Upper lobe of right lung (tissue), 1 donor: Measurements from ENCODE around the gene WWOX. TPM values are rescaled to one million over a fixed set of nuclear protein-coding genes. Genes with fewer than 3 reads are reported as not detected.

ENCODE experiments used
- ATAC-seq: fragments of 200-7000 bp; cut with Tn5 transposase; one replicate; pipeline ENCODE4 v1.9.1; 2020; ENCODE audit warnings: mild to moderate bottlenecking, moderate library complexity
- DNase-seq: peaks from one replicate; pipeline ENCODE4 v3.0.0-alpha.2; 2020
- H3K27ac ChIP-seq: fragments of 200-600 bp; one replicate; pipeline ENCODE4 v1.8.0; 2022
- H3K27me3 ChIP-seq: fragments of 200-600 bp; one replicate; pipeline ENCODE4 v1.8.0; 2022; ENCODE audit warnings: mild to moderate bottlenecking
- H3K36me3 ChIP-seq: fragments of 200-600 bp; one replicate; pipeline ENCODE4 v1.8.0; 2022
- H3K4me1 ChIP-seq: fragments of 200-600 bp; one replicate; pipeline ENCODE4 v1.8.0; 2022
- H3K4me3 ChIP-seq: fragments of 200-600 bp; one replicate; pipeline ENCODE4 v1.8.0; 2022; ENCODE audit warnings: mild to moderate bottlenecking
- H3K9me3 ChIP-seq: fragments of 200-600 bp; one replicate; pipeline ENCODE4 v1.8.0; 2022
- CTCF ChIP-seq: fragments of 200-600 bp; IDR thresholded peaks from one replicate; pipeline ENCODE4 v1.8.0; 2022; ENCODE audit warnings: antibody characterized with exemption
- intact Hi-C: fragments of 100-400 bp; cut with DNase I; formaldehyde crosslinking; loops from one replicate; pipeline ENCODE4 v1.11.0; 2022
- total RNA-seq: library from RNA; stranded (reverse); fragmentation: NEBNext Ultra II Directional; extraction: Animal tissue kit (Norgen Biotek cat#: 25700); gene quantifications from one replicate; pipeline ENCODE4 v1.2.1, GENCODE V29; 2021
- donor health status: DM: no; HTN: yes; CAD: no; lungs with severe emphysema.

Gene WWOX
- total RNA-seq, 1 donor from 2014 or later, result 17.0 TPM

GRCh38 chr16:78630102-78630501 is 530.6 kb downstream of the WWOX start:
- TF ChIP-seq CTCF, result no peak
- no peak overlapping the region for H3K4me3 ChIP-seq
- intact Hi-C loops, result no loop called here
- H3K27ac ChIP-seq, result no peak overlapping the region
- no peaks in the 10 kb centered on the region for H3K4me1 ChIP-seq
- no peaks in the 10 kb centered on the region for H3K9me3 ChIP-seq
- no peaks in the 10 kb centered on the region for H3K27me3 ChIP-seq
- no peaks in the 10 kb centered on the region for H3K36me3 ChIP-seq
- no peak for DNase-seq
- ATAC-seq, result no peak

GRCh38 chr16:78633551-78633950 is 534.1 kb downstream of the WWOX start:
- Histone ChIP-seq H3K4me3 (no peak overlapping the region), H3K36me3 (no peaks in the 10 kb centered on the region), H3K9me3 (no peaks in the 10 kb centered on the region), H3K27ac (no peak overlapping the region), H3K4me1 (no peaks in the 10 kb centered on the region), H3K27me3 (no peaks in the 10 kb centered on the region)
- DNase-seq (no peak), ATAC-seq (no peak)
- TF ChIP-seq CTCF, result no peak
- intact Hi-C loops, result no loop called here

- Histone ChIP-seq H3K4me3 (no peak overlapping the region), H3K27ac (no peak overlapping the region), H3K9me3 (no peaks in the 10 kb centered on the region), H3K27me3 (no peaks in the 10 kb centered on the region), H3K36me3 (no peaks in the 10 kb centered on the region), H3K4me1 (no peaks in the 10 kb centered on the region)
- intact Hi-C loops, result no loop called here
- ATAC-seq (no peak), DNase-seq (no peak)
- TF ChIP-seq CTCF, result no peak
Observed at GRCh38 chr16:78635807-78636206, 536.4 kb downstream of the WWOX start.

- no peak overlapping the region for H3K27ac ChIP-seq
- TF ChIP-seq CTCF, result no peak
- DNase-seq, result no peak
- H3K9me3 ChIP-seq, result no peaks in the 10 kb centered on the region
- no peaks in the 10 kb centered on the region for H3K27me3 ChIP-seq
- no peak overlapping the region for H3K4me3 ChIP-seq
- no peaks in the 10 kb centered on the region for H3K4me1 ChIP-seq
- intact Hi-C loops, result no loop called here
- no peaks in the 10 kb centered on the region for H3K36me3 ChIP-seq
- ATAC-seq, result no peak
Observed at GRCh38 chr16:78638371-78638770, 538.9 kb downstream of the WWOX start.

- H3K27ac ChIP-seq, result no peak overlapping the region
- intact Hi-C loops, result no loop called here
- ATAC-seq (no peak), DNase-seq (no peak)
- no peak overlapping the region for H3K4me3 ChIP-seq
- no peaks in the 10 kb centered on the region for H3K36me3 ChIP-seq
- no peaks in the 10 kb centered on the region for H3K9me3 ChIP-seq
- no peaks in the 10 kb centered on the region for H3K27me3 ChIP-seq
- TF ChIP-seq CTCF, result no peak
- H3K4me1 ChIP-seq, result no peaks in the 10 kb centered on the region
Observed at GRCh38 chr16:78639775-78640174, 540.3 kb downstream of the WWOX start.

- H3K9me3 ChIP-seq, result no peaks in the 10 kb centered on the region
- no peak for TF ChIP-seq CTCF
- no peaks in the 10 kb centered on the region for H3K36me3 ChIP-seq
- no peaks in the 10 kb centered on the region for H3K27me3 ChIP-seq
- ATAC-seq (no peak), DNase-seq (no peak)
- H3K4me1 ChIP-seq, result no peaks in the 10 kb centered on the region
- no peak overlapping the region for H3K27ac ChIP-seq
- no peak overlapping the region for H3K4me3 ChIP-seq
- intact Hi-C loops, result no loop called here
Observed at GRCh38 chr16:78640886-78641285, 541.4 kb downstream of the WWOX start.
